Left renal pelvis (tissue), 4 donors: Measurements from ENCODE around the gene SDHB. TPM values are rescaled to one million over a fixed set of nuclear protein-coding genes. Genes with fewer than 3 reads are reported as not detected.

Source experiments
- DNase-seq, 4 donors: peaks; one replicate each; pipeline ENCODE4 v3.0.0-alpha.2; 2013; ENCODE audit warnings: low read depth in 4 of 4, low spot score in 3 of 4
- polyA plus RNA-seq, 4 donors: library from polyadenylated mRNA; unstranded; fragments of 120-200 nt; gene quantifications; one replicate each; pipeline ENCODE4 v1.2.1, GENCODE V29; 2013; ENCODE audit not compliant: insufficient read length in 4 of 4

Gene SDHB
- polyA plus RNA-seq, 4 donors = 87.5 to 163 (median 146) TPM

DNA sequence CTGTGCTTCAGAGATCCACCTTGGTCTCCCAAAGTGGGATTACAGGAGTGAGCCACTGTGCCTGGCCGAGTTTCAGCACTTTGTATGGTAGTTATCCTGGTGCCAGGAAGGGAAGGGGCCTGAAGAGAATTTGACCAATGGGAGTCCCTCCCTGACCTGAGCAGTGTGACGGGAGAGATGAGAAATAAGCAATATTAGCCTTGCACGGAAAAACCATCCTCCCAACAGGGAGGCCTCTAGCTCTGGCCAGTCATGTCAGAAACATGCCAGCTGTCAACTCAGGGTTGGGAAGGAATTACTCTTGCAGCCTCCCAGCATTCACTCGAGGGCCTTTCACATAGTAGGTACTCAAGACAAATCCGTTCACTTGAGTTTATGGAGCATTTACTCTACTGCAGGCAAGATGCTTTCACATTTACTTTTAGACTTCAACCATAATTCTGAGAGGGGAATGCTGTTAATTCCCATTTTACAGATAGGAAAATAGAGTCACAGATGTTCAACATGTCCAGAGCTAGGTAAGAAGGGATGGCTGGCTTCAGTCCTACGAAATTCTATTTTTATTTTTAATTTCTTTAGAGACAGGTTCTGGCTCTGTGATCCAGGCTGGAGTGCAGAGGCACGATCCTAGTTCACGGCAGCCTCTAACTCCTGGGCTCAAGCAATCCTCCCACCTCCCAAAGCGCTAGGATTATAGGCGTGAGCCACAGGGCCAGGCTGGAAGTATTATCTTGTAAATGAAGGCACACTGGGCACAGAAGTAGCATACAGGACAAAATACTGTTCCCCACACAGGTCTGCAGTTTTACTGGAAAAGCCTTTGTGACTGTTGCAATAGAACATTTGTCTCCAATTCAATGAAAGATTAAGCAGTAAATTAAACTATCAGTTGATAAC is 38.9 kb downstream of the SDHB start:
- DNase-seq = no peak

DNA sequence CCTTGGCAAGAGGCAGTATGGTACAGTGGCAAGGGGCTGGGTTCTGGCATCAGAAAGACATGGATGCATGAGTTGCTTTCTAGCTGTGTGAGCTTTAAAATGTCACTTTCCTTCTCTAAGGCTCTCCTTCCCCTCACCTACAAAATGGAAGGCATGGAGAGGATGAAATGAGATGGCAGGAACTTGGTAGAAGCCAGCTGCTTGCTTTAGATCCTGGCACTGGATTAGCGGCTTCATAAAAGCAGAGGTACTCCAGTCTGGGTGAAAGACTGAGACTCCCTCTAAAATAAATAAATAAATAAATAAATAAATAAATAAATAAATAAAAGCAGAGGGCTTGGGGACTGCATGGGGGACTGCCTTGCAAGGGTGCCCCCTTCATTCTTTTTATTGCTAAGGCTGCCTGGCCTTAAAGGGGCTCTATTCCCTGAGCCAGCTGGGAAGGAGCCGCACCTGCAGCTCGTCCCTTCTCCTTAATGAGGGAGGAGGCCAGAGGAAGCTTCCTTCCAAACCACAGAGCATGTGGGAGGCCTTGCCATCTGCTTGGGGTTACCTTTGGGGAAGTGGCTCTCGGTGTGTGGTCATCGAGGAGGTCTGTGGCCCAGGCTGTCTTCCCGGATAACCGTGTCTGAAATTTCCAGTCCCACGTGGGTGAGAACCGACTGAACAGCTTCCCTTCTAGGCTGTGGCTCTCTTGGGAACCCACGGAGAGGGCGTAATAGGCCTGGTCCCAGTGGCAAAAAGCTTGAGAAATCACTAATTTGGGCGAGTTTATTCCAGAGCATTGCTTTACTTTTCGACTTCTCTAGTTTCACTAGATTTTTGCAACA is 40.1 kb downstream of the SDHB start:
- DNase-seq = no peak

DNA sequence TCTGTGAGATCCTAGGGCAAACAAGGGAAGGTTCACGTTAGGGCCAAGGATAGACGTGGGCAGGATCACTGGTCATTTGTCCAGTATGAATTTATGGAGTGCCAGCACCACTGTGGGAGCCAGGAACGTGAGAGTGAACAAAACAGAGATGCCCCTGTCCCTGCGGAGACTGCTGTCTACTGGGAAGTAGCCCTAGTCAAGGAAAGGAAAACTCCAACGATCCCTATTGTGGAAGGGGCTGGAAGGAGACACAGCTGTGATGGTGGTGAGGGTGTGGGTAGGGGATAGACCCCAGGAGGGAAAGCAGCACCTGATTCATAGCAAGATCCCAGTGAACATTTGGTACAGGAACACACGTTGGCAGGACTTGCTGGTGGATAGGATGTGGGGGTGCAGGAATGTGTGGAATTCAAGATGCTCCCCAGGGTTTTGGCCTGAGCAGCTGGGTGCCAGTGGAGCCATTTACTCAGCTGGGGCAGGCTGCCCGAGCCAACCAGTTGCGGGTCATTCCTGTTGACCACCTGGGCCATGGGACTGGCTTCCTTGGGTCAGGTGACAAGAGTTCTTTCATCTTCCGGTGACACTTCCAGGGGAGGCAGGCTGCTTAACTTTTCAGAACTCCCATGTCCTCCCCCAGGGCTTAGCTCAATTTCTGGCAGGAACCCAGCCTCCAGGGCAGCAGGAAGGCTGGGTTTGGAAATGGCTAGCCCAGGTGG is 40.9 kb downstream of the SDHB start:
- no peak for DNase-seq

DNA sequence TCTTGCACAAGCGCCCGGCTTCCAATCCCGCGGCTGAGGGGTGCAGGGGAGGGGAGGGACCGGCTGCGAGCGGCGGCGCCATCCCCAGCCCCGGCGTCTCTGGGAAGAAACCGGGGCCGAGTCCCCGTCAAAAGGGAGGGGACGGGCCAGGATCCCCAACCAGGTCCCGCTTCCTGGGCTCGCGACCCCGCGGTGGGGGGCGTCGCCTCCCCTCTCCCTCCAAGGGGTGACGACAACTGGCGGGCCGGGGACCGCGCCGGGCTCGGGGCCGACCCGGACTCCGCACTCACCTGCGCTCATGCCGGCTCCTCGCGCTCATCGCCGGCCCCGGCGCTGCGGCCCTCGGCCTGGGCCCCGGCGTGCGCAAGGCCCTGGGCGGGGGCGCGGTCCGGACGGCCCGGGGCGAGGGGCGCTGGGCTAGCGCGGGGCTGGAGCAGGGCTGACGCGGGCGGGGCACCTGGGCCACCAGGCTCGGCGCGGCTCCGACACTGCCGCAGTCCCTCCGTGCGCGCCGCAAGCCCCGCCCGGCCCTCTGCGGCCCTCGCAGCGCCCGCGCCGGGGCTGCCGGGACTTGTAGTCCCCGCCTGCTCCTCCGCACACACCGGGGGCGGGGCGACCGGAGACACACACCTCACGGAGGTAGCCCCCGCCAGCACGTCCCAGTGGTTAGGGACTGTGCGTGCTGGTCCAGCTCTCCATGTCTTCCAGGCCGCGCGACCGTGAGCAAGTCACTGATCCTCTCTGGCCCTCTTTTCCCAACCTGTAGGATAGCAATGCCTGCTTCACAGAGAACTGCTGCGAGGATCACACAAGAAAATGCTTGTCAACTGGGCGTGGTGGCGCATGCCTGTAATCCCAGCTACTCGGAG is 42.2 kb downstream of the SDHB start, which contains the start of gene ATP13A2:
ATP13A2 (minus strand) TSS at position 490 of the 869 bp plus-strand sequence; CDS start at position 300, 190 bp downstream.
- peak; percentile 35 to 58 (median 54) for DNase-seq

DNA sequence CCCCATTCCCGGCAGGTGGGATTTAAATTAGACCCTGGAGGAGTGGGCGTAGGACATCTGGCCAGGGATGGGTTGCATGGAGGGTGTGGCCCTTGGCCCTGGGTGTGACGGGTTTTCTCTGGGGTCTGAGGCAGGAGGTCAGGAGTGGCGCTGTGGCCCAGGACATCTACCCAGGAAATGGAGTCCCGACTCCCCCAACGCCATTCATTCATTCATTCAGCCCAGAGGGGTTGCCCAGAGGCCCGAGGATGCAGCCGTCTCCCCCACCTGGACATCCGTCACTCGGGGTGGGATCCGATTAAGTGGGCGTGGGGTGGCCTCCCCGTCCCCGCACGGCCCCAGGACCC is 42.8 kb downstream of the SDHB start:
- no peak for DNase-seq

DNA sequence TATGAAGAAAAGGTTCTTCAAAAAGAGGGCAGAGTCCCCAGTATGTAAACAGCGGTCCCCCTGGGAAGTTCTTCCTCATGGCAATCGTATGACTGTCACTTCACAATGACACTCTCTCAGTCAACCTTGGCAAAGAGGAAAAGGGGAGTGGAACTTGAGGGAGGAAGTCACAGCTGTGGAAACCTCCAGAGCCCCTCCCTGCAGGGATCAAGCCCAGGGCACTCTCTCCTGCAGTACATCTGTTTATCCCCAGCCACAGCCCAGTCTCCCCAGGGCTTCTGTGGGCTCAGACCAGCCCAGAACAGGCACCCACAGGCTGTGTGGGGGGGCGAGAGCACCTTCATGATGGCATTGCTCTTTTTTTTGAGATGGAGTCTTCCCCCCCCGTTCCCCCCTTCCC is 44.1 kb downstream of the SDHB start:
- DNase-seq = no peak

DNA sequence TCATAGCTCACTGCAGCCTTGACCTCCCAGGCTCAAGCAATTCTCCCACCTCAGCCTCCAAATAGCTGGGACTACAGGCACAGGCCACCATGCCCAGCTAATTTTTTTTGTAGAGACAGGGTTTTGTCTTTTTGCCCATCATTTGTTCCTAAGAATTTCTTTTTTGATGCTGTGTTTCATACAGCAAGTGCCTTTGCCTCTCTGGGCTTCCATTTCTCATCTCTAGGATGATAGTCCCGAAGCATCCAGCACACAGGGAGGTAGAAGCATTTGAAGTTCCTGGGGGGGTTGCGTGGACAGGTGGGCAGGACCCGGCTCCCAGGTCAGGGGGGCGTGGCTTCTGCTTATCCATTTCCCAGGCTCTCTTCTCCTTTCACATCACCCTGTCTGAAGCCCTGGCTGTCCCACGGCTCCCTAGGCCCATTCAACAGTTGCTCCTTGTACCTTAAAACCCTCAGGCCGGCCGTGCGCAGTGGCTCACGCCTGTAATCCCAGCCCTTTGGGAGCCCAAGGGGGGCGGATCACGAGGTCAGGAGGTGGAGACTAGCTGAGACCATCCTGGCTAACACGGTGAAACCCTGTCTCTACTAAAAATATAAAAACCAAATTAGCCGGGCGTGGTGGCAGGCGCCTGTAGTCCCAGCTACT is 45.5 kb downstream of the SDHB start:
- DNase-seq = no peak

DNA sequence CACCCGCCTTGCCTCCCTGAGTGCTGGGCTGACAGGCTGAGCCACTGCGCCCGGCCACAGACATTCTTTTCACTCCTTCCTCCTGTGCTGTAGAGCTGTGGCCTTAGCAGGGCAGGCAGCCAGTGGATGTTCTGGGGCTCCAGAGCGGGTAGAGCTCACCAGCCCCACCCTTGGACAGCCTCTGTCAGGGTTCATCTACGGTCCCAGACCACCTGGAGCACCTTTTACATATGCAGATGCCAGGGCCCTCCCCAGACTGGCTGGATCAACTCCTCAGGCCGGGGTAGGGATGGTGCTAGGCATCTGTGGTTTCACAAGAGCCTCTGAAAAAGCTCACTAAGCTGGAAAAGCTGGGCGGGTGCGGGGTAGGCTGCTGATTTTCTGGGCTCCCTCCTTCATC is 46.7 kb downstream of the SDHB start:
- no peak for DNase-seq

DNA sequence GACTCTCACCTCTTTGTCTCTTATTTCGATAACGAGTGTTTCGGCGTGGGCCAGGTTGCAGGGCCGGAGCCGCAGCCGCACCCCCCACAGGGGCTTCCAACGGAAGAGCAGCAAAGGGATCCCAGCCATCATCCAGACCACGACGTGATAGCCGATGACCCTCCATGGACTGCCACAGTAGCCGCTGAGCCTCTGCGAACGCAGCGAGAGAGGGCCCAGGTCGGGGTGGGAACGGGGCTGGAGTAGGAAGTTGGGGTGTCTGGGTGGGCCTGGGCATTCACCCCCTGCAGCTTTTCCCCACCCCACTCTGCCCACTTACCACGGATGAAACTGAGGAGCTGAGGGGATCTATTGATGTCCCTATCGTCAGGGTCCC is 48.5 kb downstream of the SDHB start:
- no peak for DNase-seq

DNA sequence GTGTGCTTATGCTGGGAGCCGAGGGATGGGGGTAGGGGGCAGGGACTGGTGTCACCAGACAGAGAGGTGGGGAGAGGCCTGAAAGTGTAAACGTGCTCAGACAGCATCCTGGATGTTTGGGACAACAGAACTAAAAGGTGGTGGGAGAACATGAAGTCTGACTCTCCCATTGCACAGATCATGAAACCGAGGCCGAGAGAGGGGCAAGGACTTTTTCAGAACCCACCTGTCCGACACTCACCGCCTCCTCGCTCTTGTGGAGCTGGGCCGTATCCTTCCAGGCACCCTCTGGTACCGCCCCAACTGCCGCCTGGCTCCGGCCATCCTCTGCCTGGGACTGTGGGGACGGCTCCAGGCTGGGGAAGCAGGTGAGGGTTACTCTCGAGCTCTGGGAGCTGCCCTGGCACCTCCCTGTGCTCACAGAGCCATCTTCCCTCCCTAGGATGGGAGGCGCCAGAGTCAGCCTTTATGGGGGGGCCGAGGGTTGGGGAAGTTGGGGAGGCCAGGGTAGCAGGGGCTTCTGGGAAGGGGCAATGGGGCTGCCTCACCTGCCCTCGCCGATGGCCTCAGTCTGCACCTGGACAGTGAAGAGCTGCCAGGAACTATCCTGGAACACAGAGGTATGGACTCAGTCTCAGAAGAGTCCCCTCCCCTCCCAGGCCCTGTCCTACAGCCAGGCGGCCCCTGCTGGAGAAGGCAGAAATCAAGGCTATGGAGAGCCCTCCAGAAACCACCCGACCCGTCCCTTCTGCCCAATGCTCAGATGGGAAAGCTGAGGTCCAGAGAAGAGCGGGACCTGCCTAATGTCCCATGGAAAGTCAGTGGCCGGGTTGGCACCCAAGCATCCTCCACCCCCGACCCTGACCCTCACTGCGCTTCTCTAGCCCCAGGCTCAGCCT is 49.1 kb downstream of the SDHB start:
- DNase-seq = no peak

DNA sequence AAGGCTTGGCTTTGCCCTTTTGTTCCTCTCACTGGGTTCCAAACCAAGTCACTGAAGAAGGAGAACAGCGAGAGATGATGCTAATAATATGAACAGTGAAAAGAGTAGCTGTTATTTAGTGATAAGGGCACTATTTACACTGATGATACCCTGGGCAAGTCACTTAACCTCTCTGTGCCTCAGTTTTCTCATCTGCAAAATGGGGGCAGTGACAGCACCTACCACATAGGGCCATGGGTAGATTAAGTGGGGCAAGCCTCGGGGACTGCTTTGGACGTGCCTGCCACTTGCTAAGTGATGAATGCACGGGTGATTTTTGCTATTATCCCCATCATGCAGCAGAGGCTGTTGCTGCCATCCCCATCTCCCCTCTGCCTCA is 51.3 kb downstream of the SDHB start:
- DNase-seq = no peak

DNA sequence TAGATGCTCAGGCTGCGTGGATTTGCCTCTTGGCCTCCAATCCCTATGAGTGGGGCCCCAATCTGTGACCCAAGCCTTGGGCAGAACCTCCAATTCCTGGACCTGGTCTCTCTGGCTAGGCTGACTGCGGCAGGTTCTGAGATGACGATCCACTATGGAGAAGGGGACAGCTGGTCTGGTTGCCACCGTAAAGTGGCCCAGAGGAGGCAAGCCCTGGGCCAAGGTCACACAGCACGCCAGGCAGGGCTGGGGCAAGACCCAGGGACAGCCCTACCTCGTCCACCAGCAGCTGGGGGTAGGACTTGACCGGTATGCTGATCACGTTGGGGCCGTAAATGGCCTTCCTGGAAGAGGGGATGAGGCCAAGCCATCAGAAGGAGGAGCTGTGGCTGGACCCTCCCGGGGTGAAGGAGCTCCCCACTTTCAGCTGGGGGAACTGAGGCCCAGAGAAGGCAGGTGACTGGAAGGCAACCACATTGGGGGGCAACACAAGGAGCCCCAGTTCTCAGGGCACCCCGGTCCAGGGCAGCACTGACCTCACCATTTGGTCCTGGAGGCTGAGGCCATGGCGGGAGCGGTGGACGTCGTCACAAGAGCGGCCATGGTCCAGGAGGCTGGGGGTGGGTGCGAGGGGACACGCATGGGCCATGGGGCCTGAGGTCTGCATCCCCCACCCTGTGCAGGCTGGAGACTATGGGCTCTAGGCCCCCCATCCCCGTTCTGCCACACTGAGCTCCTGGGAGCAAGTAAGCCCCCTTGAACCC is 51.9 kb downstream of the SDHB start:
- DNase-seq = no peak

DNA sequence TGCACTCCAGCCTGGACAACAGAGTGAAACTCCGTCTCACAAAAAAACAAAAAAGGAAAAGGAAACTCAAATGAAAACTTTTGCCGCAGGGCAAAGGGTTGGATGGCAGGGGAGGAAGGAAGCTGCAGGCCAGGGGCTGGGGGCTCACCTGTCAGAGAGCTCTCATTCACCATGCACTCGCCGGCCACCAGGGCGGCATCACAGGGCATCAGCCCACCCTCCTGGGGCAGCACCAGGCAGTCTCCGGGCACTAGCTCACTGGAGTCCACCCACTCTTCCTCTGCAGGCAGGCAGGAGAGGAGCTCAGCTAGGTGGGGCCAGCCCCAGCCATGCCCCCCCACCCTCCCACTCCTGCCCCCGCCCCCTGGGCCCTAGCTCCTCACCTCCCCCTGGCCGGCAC is 54.0 kb downstream of the SDHB start:
- no peak for DNase-seq

DNA sequence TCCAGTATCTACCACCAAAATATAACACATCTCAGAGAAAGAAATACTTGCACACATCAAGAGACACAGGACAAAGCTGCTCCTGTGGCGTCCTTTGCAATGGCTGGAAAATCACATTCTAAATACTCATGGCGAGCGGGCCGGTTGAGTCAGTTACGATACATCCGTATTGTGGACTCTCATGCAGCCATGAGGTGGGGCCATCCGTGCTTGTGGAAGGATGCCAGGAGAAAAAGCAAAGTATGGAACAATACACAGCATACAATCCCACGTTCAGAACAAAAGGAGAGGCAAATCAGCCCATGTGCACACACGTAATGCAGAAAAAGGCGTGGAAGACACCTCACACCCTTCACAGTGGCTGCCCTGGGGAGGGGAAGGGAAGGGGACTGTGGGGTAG is 55.2 kb downstream of the SDHB start:
- no peak for DNase-seq

DNA sequence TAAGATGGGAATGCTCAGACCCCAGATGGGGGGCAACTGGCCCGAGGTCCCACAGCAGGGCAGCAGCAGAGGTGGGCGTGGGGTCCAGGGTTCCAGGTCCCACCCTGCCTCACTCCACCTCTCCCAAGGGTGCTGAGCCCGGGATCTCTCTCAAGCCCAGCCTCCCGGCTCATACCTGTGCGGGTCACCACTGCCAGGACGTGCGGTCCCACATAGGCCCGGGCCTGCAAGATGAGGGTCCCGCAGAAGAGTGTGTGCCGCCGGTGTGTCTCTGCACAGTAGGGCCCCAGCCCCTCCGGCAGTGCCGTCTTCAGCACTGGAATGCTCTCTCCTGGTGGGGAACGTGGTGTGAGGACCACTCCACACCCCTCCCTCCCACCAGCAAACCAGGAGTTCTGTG is 57.0 kb downstream of the SDHB start:
- DNase-seq = no peak

DNA sequence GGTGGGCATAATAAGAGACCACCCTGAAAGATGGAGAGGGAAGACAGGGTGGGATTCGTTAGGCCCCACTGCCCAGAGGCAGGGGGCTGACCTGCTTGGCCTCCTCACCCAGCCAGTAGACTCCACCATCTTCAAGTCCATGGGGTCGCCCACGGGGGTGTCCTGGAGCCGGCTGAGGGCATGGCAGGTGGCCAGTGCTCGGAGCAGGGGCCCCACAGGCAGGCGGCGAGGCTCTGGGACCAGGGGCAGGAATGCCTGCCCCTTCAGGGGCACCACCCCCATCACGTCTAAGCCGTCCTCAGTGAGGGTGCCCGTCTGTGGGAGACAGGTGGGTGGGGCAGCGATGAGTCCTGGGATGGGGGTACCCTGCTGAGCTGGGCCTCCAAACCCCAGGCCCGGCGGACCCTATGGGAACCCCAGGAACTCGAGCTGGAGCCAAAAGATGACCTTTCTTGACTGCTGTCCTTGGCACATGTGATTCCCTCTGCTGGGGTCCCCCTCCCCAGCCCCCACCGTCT is 60.3 kb downstream of the SDHB start:
- no peak for DNase-seq

DNA sequence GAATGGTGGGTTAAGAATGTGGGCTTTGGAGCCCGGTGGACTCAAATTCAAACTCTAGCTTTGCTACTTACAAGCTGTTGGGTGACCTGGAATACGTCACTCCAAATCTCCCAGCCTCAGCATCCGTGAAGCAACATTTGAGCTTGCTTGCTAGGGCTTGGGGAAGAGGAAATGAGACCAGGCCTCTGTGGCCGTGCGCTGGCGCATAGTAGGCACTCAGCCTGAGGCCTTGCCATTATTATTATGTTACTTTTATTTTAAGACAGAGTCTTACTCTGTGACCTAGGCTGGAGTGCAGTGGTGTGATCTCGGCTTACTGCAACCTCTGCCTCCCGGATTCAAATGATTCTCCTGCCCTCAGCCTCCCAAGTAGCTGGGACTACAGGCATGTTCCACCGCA is 61.2 kb downstream of the SDHB start:
- DNase-seq = no peak

DNA sequence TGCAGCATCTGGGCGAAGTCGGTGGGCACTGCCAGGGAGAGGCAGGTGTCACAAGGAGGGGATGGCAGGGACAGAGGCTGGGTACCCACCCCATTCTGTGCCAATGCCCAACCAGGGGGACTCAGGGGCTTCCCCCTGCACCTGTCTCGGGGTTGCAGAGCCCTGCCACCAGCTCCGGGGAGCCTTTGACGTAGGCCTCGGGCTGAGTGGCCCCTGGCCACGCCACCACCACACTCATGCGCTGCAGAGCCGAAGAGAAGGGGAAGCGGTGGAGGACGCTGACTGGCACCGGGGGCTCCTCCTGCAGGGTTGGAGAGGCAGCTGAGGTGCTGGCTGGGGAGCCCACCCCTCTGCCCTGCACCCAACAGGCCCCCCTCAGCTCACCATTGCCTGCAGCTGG is 61.7 kb downstream of the SDHB start:
- no peak for DNase-seq
